HTERT RPE-1 (cell line): ENCODE measurements around the gene POLR2F.

Experiments used
- in situ Hi-C: fragments of 300-500 bp; cut with MboI; formaldehyde crosslinking; loops from 4 replicates; pipeline ENCODE4 v1.14.3; 2020; ENCODE audit warnings: low sequenced_read_pairs

Gene POLR2F

GRCh38 chr22:37981282-37982011 is 27.9 kb downstream of the POLR2F start:
- in situ Hi-C loops, result no loop called here

- in situ Hi-C loops, result no loop called here
Measured at GRCh38 chr22:37982151-37982785, 28.8 kb downstream of the POLR2F start.

- in situ Hi-C loops, result no loop called here
Measured at GRCh38 chr22:37982938-37983859, 29.7 kb downstream of the POLR2F start.

- in situ Hi-C loops, result no loop called here
Measured at GRCh38 chr22:37983860-37984791, 30.6 kb downstream of the POLR2F start, which contains the start of gene SOX10. TSS of gene SOX10 (minus strand) at chr22:37984555. CDS start at chr22:37983784, 771 bp downstream.

GRCh38 chr22:37985050-37985585 is 31.6 kb downstream of the POLR2F start:
- in situ Hi-C loops, result no loop called here

DNA sequence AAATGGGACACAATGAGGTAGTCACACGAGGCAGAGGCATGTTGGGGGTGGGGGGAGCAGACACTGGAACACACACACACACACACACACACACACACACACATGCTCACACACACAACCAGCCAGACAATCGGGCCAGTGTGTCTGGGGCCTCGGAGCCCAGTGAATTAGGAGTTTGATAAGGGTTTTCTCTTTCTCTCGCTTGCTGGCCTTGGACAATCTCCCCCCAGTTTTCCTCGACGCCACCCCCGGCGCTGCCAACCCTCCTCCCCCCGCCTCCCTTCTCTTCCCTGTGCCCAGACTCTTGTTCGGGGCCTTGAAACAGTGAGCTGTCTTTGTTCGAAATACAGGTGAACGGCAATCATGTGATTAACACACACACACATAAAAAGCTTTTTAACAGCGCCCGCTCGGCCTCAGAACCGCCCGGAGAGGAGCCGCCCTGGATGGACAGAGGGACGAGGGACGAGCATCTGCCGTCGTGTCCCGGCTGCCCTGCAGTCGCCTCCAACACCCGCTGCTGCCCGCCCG is 32.3 kb downstream of the POLR2F start:
- in situ Hi-C loops, result no loop called here

GRCh38 chr22:37986371-37986770 is 32.9 kb downstream of the POLR2F start:
- in situ Hi-C loops, result no loop called here

- in situ Hi-C loops, result no loop called here
Measured at GRCh38 chr22:37989146-37990045, 35.9 kb downstream of the POLR2F start.

DNA sequence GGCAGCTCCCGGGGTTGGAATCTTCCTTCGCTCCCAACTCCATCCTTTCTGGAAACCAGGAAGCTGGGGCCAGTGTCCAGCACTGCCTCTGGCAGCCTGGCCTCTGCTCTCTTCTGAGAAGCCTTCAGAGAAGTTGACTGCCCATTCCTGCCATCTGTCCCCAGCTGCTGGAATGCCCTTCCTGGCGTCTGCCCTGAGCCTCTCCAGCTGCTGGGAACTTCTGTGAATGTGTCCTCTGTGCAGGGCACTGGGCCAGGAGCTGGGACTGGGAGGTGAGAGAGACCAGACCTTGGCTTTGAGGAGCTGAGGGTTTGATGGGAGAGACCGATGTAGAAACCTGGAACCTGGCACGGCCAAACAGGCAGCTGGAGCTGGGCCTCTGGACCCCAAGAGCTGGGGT is 36.8 kb downstream of the POLR2F start:
- in situ Hi-C loops, result no loop called here

DNA sequence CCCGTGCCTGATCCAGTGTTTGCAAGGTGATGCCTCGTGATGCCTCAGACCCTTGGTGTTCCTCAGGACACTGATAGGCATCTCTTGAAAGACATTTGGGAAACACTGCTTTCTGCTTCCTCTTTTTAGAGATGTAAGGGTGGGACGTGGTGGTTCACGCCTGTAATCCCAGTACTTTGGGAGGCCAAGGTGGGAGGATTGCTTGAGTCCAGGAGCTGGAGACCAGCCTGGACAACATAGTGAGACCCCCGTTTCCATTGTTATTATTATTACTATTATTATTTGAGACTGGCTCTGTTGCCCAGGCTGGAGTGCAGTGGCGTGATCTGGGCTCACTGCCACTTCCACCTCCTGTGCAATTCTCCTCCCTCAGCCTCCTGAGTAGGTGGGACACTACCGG is 37.4 kb downstream of the POLR2F start:
- in situ Hi-C loops, result no loop called here

GRCh38 chr22:37991731-37992442 is 38.4 kb downstream of the POLR2F start:
- in situ Hi-C loops, result no loop called here

- in situ Hi-C loops, result no loop called here
Measured at GRCh38 chr22:37994049-37994448, 40.5 kb downstream of the POLR2F start.

DNA sequence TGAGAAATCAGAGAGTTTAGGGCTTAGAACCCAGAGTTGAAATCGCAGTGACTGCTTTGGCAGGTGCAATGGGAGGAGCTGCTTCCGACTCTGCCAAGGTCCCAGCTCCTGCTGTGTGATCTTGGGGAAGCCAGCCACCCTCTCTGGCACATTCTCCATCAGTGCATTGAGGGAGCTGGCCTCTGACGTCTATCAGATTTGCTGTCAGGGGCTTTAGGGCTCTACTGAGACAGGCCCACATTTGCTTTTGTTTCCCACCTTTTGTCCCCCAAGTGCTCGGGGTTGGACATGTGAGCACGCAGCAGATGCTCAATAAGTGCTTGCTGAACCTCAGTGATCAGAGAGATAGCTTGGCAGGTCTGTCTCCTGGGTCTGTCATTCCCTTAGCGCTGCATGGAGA is 41.5 kb downstream of the POLR2F start:
- in situ Hi-C loops, result no loop called here

- in situ Hi-C loops, result no loop called here
Measured at GRCh38 chr22:37995460-37995859, 42.0 kb downstream of the POLR2F start.

- in situ Hi-C loops, result no loop called here
Measured at GRCh38 chr22:37996079-37996478, 42.6 kb downstream of the POLR2F start.

GRCh38 chr22:37996515-37997246 is 43.2 kb downstream of the POLR2F start:
- in situ Hi-C loops, result no loop called here

DNA sequence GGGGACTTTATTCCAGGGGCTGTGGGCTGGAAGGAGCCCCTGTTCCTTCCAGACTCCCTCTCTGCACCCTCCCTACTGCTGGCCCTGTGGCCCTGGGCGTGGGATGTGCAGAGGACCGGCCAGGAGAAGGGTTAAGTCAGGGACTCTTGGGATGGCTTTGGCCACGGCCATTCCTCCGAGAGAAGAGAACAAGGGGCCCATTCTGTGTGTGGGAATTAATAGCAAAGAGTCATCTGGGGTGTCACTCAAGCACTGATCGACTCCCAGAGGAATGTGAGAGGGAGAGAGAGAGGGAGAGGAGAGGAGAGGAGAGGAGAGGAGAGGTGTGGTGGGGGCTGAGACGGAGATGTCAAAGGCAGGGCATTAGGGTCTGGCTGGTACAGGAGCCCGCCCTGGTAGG is 45.0 kb downstream of the POLR2F start:
- in situ Hi-C loops, result no loop called here

GRCh38 chr22:37999236-37999635 is 45.7 kb downstream of the POLR2F start:
- in situ Hi-C loops, result no loop called here
